Liver (tissue), 9 donors: ENCODE results near the gene ISG15. TPM values are rescaled to one million over a fixed set of nuclear protein-coding genes. Genes with fewer than 3 reads are reported as not detected.

Source experiments
- DNase-seq: peaks from one replicate; pipeline ENCODE4 v3.0.0-alpha.2; 2017; ENCODE audit warnings: low spot score
- H3K27ac ChIP-seq, 2 donors: one replicate each; pipeline ENCODE4 v1.7.0; 2013; ENCODE audit warnings: inconsistent platforms in 2 of 2, low read length in 2 of 2, control low read depth in 1 of 2, low read depth in 1 of 2, mild to moderate bottlenecking in 1 of 2
- H3K27me3 ChIP-seq, 4 donors: one replicate each; pipeline versions ENCODE4 v1.6.1 to v1.7.0; 2013; ENCODE audit warnings: low read length in 3 of 4, inconsistent platforms in 1 of 4, mild to moderate bottlenecking in 1 of 4, moderate library complexity in 1 of 4; ENCODE audit not compliant: control insufficient read depth in 4 of 4, insufficient read depth in 4 of 4
- H3K36me3 ChIP-seq, 4 donors: one replicate each; pipeline versions ENCODE4 v1.6.1 to v1.7.0; 2013; ENCODE audit warnings: low read length in 3 of 4, mild to moderate bottlenecking in 3 of 4, low read depth in 1 of 4, moderate library complexity in 1 of 4; ENCODE audit not compliant: control insufficient read depth in 4 of 4, insufficient read depth in 3 of 4
- H3K4me1 ChIP-seq, 4 donors: one replicate each; pipeline versions ENCODE4 v1.6.1 to v1.7.0; 2013; ENCODE audit warnings: low read length in 3 of 4, mild to moderate bottlenecking in 3 of 4, moderate library complexity in 1 of 4; ENCODE audit not compliant: control insufficient read depth in 4 of 4, insufficient read depth in 4 of 4
- H3K4me3 ChIP-seq, 3 donors: one replicate each; pipeline versions ENCODE4 v1.6.1 to v1.7.0; 2013; ENCODE audit warnings: low read length in 3 of 3, control low read depth in 1 of 3, low read depth in 1 of 3, mild to moderate bottlenecking in 1 of 3
- H3K9ac ChIP-seq, 2 donors: one replicate each; pipeline ENCODE4 v1.7.0; 2013; ENCODE audit warnings: low read length in 2 of 2, mild to moderate bottlenecking in 2 of 2, moderate library complexity in 2 of 2, control low read depth in 1 of 2, low read depth in 1 of 2
- H3K9me3 ChIP-seq, 4 donors: one replicate each; pipeline versions ENCODE4 v1.6.1 to v1.7.0; 2013; ENCODE audit warnings: low read length in 3 of 4; ENCODE audit not compliant: control insufficient read depth in 4 of 4
- FOXA1 ChIP-seq: IDR thresholded peaks from 2 replicates; pipeline ENCODE4 v1.6.1; 2016; ENCODE audit warnings: antibody characterized with exemption
- FOXA2 ChIP-seq: IDR thresholded peaks from 2 replicates; pipeline ENCODE4 v1.6.1; 2016; ENCODE audit warnings: antibody characterized with exemption
- GABPA ChIP-seq, 2 donors: IDR thresholded peaks in 1 of 2; conservative IDR thresholded peaks in 1 of 2; 2 replicates each; pipeline ENCODE4 v1.6.1; 2016; ENCODE audit warnings: antibody characterized with exemption in 2 of 2, mild to moderate bottlenecking in 1 of 2, moderate library complexity in 1 of 2
- HNF4A ChIP-seq, 2 donors: conservative IDR thresholded peaks; 2 replicates each; pipeline ENCODE4 v1.6.1; 2016; ENCODE audit warnings: antibody characterized with exemption in 2 of 2, mild to moderate bottlenecking in 2 of 2
- HNF4G ChIP-seq: IDR thresholded peaks from 2 replicates; pipeline ENCODE4 v1.6.1; 2016; ENCODE audit warnings: antibody characterized with exemption
- JUND ChIP-seq, 2 donors: IDR thresholded peaks; 2 replicates each; pipeline ENCODE4 v1.6.1; 2016; ENCODE audit warnings: antibody characterized with exemption in 2 of 2
- MAX ChIP-seq: IDR thresholded peaks from 2 replicates; pipeline ENCODE4 v1.6.1; 2016; ENCODE audit warnings: antibody characterized with exemption
- NR2F2 ChIP-seq: IDR thresholded peaks from 2 replicates; pipeline ENCODE4 v1.6.1; 2016; ENCODE audit warnings: antibody characterized with exemption
- RAD21 ChIP-seq, 2 donors: IDR thresholded peaks; 2 replicates each; pipeline ENCODE4 v1.6.1; 2016; ENCODE audit warnings: antibody characterized with exemption in 2 of 2, mild to moderate bottlenecking in 2 of 2
- REST ChIP-seq: IDR thresholded peaks from 2 replicates; pipeline ENCODE4 v1.6.1; 2016; ENCODE audit warnings: antibody characterized with exemption, mild to moderate bottlenecking
- RXRA ChIP-seq, 2 donors: IDR thresholded peaks; 2 replicates each; pipeline ENCODE4 v1.6.1; 2017 to 2018; ENCODE audit warnings: antibody characterized with exemption in 2 of 2, mild to moderate bottlenecking in 1 of 2
- SP1 ChIP-seq: IDR thresholded peaks from 2 replicates; pipeline ENCODE4 v1.6.1; 2018; ENCODE audit warnings: antibody characterized with exemption, mild to moderate bottlenecking
- TAF1 ChIP-seq: conservative IDR thresholded peaks from 2 replicates; pipeline ENCODE4 v1.6.1; 2016; ENCODE audit warnings: antibody characterized with exemption, mild to moderate bottlenecking
- YY1 ChIP-seq: IDR thresholded peaks from 2 replicates; pipeline ENCODE4 v1.6.1; 2016; ENCODE audit warnings: antibody characterized with exemption, mild to moderate bottlenecking
- ZBTB33 ChIP-seq: IDR thresholded peaks from 2 replicates; pipeline ENCODE4 v1.6.1; 2016; ENCODE audit warnings: antibody characterized with exemption
- WGBS: extraction: QIAGEN DNeasy Blood & Tissue Kit; methylation state at CpG from one replicate; pipeline ENCODE4 v1.1.7; 2013; 5-methylcytosine and 5-hydroxymethylcytosine counted together
- polyA plus RNA-seq, 2 donors: library from polyadenylated mRNA; stranded (reverse) in 1 of 2; unstranded in 1 of 2; fragments of 200-250 nt in 1 of 2; fragments of >200 nt in 1 of 2; fragmentation: Nextera tagmentation in 1 of 2; extraction: Ambion mirVana in 1 of 2; gene quantifications; one replicate each; pipeline versions ENCODE4 v1.2.1 to v1.2.3, GENCODE V29; 2013 to 2015
- total RNA-seq, 2 donors: library from RNA; depleted of rRNA; stranded (reverse); fragments of >200 nt; gene quantifications; one replicate each; pipeline ENCODE4 v1.2.3, GENCODE V29; 2014
- TF ChIP-seq, protein P1 (sequence below): fragments of 150-350 bp; IDR thresholded peaks from 2 replicates; pipeline ENCODE4 v1.5.1; 2017; ENCODE audit warnings: improper control_type of control experiment, low read depth, low read length; ENCODE audit not compliant: missing input control
- TF ChIP-seq, protein P2 (sequence below): IDR thresholded peaks from 2 replicates; pipeline ENCODE4 v1.6.1; 2016; ENCODE audit warnings: antibody characterized with exemption
- donor health status: healthy.
- donor health status: healthy.
- donor health status: healthy.
- donor health status: healthy.
- donor health status: healthy.

Gene ISG15
- total and polyA plus RNA-seq, 4 donors = 9.3 to 89.4 (median 56.5) TPM

DNA sequence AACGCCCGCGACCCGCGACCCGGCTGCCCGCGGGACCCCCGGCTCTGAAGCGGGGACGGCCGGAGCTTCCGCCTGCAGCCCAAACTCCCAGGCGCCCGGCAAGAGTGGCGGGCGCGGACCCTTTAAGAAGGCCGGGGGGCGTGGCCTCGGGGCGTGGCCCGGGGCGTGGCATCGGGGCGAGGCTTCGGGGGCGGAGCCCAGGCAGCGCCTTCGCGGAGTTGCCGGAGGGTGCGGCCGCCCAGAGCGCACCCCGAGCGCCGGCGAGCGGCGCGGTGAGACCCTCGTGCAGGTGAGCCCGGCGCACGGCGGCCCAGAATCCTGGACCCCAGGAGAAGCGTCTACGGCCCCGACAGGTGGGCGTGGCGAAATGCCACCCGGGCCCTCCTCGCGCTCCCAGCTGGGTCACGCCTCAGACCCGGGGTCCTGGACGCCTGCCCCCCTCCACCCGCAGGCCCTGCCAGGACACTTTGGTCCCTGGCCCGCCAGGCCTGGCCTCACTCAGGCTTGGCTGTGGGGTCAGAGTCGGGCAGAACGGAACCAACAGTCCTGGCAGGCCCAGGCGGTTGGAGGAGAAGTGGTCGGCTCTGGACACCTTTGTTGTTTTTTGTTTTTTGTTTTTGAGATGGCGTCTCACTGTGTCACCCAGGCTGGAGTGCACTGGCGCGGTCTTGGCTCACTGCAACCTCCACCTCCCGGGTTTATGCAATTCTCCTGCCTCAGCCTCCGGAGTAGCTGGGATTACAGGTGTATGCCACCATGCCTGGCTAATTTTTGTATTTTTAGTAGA, 46.4 kb downstream of the ISG15 start:
- peak overlapping the region in 2 of 3 donors; percentile 29 to 64 for H3K4me3 ChIP-seq
- peaks cover 0 to 11% (median 4%) of the 10 kb centered on the region in 4 donors for H3K27me3 ChIP-seq
- H3K9me3 ChIP-seq = no peaks in the 10 kb centered on the region
- H3K4me1 ChIP-seq = peaks cover 8 to 21% (median 16%) of the 10 kb centered on the region in 4 donors
- TF ChIP-seq YY1 (no peak), SP1 (no peak), NR2F2 (no peak), GABPA (IDR thresholded peaks at IDR 0.05 in 1 of 2, conservative IDR thresholded peaks at IDR 0.05 in 1 of 2) (no peak), ZBTB33 (no peak), FOXA1 (no peak)
- TF ChIP-seq, protein P1, sequence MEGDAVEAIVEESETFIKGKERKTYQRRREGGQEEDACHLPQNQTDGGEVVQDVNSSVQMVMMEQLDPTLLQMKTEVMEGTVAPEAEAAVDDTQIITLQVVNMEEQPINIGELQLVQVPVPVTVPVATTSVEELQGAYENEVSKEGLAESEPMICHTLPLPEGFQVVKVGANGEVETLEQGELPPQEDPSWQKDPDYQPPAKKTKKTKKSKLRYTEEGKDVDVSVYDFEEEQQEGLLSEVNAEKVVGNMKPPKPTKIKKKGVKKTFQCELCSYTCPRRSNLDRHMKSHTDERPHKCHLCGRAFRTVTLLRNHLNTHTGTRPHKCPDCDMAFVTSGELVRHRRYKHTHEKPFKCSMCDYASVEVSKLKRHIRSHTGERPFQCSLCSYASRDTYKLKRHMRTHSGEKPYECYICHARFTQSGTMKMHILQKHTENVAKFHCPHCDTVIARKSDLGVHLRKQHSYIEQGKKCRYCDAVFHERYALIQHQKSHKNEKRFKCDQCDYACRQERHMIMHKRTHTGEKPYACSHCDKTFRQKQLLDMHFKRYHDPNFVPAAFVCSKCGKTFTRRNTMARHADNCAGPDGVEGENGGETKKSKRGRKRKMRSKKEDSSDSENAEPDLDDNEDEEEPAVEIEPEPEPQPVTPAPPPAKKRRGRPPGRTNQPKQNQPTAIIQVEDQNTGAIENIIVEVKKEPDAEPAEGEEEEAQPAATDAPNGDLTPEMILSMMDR = no peak
- TF ChIP-seq, protein P2, sequence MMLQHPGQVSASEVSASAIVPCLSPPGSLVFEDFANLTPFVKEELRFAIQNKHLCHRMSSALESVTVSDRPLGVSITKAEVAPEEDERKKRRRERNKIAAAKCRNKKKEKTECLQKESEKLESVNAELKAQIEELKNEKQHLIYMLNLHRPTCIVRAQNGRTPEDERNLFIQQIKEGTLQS = no peak
- H3K27ac ChIP-seq = no peak overlapping the region
- peak; percentile 83 for DNase-seq
- H3K36me3 ChIP-seq = no peaks in the 10 kb centered on the region
- WGBS = 5% methylated on average over 69 of the region's 69 CpGs
- H3K9ac ChIP-seq = no peak overlapping the region

GRCh38 chr1:1060281-1061000, 47.1 kb downstream of the ISG15 start:
- H3K27me3 ChIP-seq = peaks cover 0 to 11% (median 4%) of the 10 kb centered on the region in 4 donors
- no peak for DNase-seq
- peaks cover 8 to 21% (median 16%) of the 10 kb centered on the region in 4 donors for H3K4me1 ChIP-seq
- H3K27ac ChIP-seq = no peak overlapping the region
- no peaks in the 10 kb centered on the region for H3K9me3 ChIP-seq
- H3K9ac ChIP-seq = no peak overlapping the region
- 52% methylated on average over 38 of the region's 38 CpGs for WGBS
- no peak overlapping the region for H3K4me3 ChIP-seq
- H3K36me3 ChIP-seq = no peaks in the 10 kb centered on the region
- TF ChIP-seq FOXA1 (no peak), ZBTB33 (no peak), HNF4G (no peak), YY1 (no peak), REST (no peak), RAD21 (IDR thresholded peaks at IDR 0.05) (no peak), TAF1 (no peak), JUND (IDR thresholded peaks at IDR 0.05) (no peak), RXRA (IDR thresholded peaks at IDR 0.05) (no peak), HNF4A (conservative IDR thresholded peaks at IDR 0.05) (no peak), GABPA (IDR thresholded peaks at IDR 0.05 in 1 of 2, conservative IDR thresholded peaks at IDR 0.05 in 1 of 2) (no peak), MAX (no peak), FOXA2 (no peak)
- TF ChIP-seq, protein P1 = no peak
